Right kidney (tissue), 1 donor: ENCODE measurements around the gene FKBP8.
"Not testable (repeated sequence)": the region's sequence is repeated elsewhere in the genome, so short reads cannot be mapped to it uniquely, and the experiment has no call there.

Experiments
- DNase-seq: peaks from one replicate; pipeline ENCODE4 v3.0.0-alpha.2; 2016

The FKBP8 gene

DNA sequence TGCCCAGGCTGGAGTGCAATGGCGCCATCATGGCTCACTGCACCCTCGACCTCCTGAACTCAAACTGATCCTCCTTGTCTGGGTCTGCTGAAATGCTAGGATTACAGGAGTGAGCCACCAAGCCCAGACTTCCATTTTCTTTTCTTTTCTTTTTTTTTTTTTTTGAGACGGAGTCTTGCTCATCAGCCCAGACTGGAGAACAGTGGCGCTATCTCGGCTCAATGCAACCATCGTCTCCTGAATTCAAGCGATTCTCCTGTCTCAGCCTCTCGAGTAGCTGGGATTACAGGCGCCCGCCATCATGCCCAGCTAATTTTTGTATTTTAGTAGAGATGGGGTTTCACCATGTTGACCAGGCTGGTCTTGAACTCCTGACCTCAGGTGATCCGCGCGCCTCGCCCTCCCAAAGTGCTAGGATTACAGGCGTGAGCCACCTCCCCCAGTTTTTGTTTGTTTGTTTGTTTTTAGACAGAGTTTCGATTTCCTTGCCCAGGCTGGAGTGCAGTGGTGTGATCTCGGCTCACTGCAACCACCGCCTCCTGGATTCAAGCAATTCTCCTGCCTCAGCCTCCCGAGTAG lies 20.4 kb downstream of the FKBP8 start:
- not testable (repeated sequence) for DNase-seq

DNA sequence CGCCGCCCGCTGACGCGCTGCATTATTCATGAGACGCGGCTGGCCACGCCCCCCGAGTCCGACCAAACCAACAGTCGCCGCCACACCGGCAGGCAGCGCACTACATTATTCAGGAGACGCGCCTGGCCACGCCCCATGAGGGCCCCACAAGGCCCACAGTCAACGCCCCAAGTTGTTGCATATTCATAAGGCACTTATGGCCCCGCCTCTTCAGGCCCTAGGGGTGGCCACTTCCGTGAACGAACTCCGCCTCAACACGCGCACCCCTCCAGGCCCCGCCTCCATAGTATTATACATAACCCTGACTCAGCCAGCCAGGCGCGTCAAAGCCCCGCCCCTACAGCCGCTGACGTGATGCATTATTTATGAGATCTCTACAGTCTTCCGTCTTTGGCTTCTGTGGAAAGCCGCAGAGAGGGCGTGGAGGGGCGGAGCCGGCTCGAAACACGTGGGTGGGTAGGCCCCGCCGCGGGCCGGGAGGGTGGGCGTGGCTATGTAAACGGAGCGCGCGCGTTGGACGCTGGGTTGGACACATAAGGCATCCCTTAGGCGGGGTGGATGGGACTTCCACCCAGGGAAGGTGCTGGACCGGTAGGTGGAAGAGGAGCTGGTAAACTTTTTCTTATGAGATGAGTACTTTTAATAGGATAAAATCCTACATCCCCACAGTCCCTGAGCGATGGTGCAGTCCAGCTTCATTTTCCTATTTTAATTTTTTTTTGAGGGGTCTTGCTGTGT lies 21.1 kb downstream of the FKBP8 start:
- DNase-seq = peak; percentile 93

DNA sequence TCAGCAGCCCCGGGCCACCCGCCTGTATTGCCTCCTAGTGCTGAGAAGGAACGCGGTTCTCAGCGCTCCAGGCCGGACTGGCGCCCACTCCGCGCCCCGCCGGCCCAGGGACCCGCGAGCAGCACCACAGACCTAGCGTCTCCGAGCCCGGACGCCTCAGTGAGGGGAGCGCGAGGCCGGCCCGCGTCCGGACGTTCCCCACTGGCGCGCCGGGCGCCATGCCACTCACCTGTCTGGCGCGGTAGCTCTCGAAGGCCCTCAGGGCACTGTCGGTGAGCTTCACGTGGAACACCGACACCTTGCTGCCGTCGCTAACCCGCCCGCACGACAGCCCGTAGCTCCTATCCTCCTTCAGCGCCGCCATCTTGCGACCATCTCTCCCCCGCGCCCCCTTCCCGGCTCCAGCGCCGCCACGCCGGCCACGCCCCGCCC lies 21.7 kb downstream of the FKBP8 start, which contains the start of gene ELL:
ELL (minus strand) TSS at position 379 of the 432 bp plus-strand sequence; CDS start at position 364, 15 bp downstream.
- DNase-seq = peak; percentile 92

DNA sequence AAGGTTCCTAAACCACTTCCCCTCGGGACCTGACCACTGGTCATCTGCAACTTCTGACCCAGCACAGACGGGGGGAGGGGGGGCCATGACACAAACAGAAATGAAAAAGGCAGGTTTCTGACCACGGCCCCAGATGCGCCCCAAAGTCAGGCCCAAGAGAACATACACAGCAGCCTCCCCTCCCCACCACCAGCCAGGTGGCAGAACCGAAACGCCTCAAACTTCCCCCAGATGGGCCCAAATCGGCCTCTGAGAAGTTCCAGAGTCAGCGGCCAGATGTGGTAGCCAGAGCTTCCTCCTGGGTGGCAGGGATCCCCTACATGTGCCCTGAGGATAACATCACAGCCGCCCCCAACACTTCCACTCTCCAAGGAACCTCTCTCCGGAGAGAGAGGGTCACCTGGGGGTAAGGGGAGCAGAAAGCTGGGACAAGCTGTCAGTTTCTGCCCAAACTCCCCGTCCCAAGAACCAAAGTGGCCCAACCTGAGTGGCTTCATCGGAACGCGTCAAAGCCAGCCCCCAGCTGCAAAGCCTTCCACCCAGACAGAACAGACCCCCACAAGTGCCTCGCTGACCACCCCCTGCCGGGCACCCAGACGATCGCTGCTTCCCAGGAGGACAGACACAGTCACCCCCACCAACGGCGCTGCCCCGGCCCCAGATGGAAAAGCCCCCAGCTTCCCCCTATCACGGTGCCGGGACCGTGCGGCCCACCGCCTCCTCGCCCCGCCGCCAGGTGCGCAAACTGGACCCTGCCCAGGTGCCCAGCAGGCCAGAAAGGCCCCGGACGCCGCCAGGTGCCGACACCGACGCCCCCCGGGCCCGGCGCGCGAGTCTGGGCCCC lies 22.3 kb downstream of the FKBP8 start:
- DNase-seq = peak; percentile 65

DNA sequence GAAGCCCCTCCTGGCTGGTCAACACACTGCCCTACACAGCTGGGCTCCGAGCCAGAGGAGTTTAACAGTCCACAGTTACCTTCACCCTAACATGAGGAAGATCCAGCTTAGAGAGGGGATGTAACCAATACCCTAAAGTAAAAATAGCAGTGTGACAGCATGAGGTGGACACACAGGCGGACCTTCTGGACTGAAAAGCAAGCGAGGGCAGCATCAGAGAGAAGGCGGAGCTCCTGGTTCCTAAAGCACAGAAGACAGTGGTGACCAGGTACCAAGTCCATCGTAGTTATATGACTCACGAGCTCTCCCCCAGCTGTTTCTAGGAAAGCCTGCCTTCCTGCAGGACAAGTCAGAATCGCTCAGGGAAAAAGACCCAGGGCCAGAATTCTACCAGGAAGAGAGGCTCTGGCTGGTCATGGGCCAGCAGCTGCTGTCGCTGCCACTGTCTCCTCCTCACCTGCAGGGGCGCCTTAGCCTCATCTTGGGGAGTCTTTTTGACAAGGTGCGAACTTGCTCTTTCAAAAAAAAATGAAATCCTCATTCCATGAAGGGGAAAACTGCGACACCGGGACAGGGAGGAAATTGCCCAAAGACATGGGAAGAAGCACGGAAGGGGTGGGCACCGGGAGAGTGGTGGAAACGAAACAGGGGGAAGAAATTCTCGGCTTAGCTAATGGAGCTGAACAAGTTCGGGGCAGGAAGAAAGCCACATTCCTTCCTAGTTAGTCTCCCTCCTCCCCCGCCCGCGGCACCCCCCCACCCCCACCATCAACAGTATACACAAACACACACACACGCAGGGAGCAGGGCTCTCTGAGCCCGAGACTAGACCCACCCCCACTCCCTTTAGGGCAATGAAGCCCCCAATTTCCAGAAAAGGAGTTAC lies 23.2 kb downstream of the FKBP8 start:
- peak; percentile 79 for DNase-seq

DNA sequence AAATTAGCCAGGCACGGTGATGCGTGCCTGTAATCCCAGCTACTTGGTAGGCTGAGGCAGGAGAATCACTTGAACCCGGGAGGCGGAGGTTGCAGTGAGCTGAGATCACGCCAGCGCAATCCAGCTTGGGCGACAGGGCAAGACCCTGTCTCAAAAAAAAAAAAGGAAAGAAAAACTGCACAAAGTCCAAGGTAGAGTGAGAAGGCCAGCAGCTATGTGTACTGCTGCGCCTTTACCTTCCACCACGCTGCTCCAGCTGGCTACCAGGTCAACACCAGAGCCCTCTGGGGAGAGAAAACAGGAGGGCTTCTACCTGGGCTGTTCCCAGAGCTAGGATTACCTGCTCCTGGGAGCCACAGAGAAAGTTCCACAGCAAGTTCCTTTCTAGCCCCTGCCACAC lies 24.7 kb downstream of the FKBP8 start:
- DNase-seq = no peak

DNA sequence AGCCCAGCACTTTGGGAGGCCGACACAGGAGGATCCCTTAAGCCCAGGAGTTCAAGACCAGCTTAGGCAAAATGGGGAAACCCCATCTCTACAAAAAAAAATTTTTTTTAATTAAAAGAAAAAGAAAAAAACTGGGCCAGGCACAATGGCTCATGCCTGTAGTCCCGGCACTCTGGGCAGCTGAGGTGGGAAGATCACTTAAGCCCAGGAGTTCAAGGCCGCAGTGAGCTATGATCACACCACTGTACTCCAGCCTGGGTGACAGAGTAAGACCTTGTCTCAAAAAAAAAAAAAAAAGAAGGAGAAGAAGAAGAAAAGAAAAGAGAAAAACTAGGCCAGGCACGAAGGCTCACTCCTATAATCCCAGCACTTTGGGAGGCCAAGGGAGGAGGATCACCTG lies 25.8 kb downstream of the FKBP8 start:
- DNase-seq = no peak

DNA sequence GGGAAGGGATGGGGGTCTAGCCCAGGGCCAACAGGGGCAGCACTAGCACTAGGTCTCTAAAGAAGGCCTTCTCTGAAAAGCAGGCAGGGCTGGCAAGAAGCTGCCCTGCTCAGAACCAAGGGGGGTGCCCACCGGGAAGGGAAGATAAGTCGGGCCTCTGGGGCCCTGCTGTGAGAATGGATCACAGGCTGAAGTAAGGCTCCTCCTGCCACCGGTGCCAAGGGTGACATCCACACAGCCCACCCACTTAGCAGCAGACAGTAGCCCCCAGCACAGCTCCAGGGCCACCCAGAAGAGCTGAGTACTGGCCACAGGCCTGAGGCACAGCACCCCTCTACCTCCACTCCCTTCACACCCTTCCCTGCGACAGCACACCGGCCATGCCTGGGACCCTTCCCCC lies 27.4 kb downstream of the FKBP8 start:
- DNase-seq = no peak

DNA sequence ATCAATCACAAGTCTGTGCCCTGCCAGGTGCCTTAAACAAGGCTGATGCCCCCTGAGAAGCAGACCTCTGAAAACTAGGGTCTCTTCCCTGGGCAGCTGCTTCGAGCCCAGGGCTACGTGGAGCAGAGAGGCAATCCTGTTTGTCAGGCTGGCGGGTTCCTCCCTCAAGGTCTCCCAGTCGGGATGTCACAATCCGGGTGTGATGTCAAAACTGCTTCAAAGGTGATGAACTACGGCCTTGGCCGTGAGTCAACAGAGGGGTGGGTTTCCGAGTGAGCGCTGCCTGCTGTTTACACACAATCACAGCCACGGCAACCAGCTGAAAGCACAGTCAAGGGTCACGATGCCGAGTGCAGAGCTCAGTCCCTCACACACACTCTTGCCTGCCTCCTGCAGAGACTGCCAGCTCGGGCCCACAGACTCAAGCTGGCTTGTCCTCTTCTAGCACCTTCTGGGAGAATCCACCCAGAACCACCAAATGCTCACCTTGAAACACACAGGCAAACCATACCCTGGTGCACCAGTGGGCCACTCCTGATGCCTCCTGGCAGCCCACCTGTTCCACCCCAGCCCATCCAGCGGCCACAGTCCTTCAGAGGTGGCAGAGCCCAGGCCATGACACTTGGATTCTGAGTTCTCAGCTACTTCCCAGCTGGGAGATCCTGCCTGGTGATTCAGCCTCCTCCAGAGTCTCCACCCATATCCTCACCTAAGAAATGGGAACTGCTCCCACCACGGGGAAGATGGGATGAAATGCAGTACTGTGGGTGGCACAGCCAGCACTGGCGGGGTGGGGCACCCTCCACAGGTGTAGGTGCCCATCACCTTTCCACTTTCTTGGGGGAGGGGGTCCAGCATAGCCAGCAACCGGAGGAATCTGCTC lies 28.3 kb downstream of the FKBP8 start:
- DNase-seq = no peak

DNA sequence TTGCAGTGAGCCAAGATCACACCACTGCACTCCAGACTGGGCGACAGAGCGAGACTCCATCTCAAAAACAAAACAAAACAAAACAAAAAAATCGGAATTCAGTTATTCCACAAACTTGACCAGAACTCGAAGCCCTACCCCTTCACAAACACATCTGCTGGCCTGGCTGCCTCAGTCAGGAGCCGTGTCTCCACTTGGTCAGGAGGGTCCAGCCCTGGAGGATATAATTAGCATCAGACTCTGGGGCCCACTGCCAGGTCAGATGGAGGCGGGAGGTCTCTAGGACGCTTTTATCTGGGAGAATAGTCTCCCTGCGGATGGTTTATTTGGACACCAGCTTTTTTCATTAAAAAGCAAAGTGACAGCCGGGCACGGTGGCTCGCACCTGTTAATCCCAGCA lies 29.5 kb downstream of the FKBP8 start:
- DNase-seq = no peak

DNA sequence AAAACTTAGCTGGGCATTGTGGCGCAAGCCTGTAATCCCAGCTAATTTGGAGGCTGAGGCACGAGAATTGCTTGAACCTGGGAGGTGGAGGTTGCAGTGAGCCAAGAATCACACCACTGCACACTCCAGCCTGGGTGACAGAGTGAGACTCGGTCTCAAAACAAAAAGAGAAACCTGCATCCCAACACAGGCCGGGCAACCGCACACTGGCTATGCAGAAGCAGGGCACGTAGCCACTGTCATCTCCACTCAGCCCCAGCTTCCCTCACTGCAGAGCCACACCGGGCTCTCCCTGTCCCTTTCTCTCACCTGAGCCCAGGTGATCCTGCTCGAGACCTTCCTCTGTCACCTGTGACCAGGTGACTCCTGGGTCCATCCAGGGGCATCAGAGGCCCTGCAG lies 33.2 kb downstream of the FKBP8 start:
- no peak for DNase-seq

DNA sequence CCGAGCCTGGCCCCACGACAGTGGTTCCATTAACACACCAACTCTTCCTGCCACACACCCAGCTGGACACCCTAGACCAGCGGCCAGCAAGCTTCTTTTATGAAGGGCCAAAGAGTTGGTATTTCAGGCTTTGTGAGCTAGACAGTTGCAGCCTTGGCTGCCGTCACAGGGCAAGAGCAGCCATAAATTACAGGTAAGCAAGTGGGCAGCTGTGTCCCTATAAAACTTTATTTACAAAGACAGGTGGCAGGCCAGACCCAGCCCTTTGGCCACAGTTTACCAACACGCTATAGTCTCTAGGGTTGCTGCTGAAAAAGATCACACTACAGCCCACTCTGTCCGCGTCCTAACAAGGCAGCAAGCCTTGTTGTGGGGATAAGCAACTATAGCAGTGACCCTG lies 34.8 kb downstream of the FKBP8 start:
- DNase-seq = no peak

DNA sequence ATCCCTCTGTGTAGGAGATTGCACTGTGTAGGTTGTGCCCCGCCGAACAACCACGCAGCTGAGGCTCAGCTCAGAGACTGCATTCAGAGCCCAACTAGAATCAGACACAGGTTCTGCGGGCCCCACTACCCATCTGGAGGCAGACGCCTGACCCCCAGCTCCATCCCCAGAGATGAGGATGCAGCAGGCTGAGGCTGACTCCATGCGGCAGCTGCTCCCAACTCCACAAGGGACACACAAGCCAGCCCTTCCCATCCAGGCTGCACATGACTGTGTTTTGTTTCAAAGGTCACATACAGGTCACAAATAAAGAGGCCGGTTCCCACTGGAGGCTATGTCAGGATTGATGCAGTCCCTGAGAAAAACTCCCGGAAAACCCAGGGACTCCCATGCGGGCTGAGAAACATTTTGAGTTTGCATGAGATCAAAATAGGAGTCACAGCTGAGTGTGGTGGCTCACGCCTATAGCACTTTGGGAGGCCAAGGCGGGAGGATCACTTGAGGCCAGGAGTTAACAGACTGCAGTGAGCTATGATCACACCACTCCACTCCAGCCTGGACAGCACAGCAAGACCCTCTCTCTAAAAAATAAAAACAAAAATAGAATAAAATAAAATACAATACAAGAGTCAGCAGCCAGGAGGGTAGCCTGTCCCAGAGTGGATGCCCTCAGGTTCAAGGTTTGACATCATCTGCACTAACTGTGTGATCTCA lies 35.5 kb downstream of the FKBP8 start:
- no peak for DNase-seq

DNA sequence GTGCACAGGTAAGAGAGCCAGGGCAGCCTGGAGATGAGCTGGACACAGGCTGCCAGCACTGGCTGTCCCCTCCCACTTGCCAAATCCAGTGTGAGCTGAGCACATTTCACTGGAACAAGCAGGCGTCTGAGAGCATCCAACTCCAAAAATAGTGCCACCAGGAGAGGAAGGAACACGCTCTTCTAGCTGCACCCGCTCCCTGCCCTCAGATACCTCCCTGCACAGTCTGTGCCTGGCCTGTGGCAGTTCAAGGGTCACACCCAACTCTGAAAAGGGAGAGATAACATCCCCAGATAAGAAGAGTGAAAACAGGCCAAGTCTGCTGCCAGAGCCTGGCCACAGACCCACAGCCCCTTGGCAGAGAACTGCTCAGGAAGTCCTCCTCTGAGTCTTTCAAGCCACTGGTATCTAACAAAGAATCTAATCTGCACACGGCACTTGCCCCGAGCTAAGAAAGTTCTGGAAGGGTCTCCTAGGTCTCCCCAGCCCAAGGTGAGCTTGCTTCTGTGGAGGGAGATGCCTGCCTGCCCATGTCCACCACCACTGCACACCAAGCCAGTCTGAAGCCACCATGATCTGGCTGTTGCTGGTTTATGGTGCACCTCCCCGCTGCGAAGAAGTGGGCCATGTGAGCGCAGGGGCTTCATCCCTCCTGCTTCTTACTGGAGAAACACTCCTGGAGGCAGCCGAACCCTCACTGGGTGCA lies 36.2 kb downstream of the FKBP8 start:
- no peak for DNase-seq

DNA sequence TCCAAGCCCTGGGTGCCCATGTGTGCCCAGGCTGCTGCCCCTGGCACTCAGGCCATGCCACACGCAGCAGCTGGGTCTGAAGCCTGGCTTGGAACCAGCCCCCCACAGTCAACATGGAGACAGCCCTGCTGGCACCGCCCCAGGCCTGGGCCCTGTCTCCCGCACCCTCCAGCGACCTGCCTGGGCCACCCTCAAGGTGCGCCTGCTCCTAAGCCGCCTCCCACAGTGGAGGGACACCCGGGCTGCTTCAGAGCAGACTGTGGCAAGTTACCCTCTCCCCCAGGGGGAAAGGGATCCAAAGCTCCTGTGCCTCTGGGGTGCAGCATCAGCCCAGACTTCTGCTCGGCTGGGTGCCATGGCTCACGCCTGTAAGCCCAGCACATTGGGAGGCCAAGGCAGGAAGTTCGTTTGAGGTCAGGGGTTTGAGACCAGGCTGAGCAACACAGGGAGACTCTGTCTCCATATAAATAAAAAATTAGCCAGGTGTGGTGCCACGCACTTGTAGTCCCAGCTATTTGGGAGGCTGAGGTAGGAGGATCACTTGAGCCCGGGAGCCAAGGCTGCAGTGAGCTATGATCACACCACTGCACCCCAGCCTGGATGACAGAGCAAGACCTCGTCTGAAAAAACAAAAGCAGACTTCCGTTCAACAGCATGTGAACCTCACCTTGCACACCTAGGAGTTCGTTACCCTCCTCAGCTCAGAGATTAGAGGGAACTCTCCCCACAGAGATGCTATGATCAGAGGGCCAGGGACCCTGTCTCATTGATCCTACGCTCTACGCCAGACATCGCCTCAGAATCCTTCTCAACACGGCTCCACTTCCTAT lies 37.1 kb downstream of the FKBP8 start:
- no peak for DNase-seq

DNA sequence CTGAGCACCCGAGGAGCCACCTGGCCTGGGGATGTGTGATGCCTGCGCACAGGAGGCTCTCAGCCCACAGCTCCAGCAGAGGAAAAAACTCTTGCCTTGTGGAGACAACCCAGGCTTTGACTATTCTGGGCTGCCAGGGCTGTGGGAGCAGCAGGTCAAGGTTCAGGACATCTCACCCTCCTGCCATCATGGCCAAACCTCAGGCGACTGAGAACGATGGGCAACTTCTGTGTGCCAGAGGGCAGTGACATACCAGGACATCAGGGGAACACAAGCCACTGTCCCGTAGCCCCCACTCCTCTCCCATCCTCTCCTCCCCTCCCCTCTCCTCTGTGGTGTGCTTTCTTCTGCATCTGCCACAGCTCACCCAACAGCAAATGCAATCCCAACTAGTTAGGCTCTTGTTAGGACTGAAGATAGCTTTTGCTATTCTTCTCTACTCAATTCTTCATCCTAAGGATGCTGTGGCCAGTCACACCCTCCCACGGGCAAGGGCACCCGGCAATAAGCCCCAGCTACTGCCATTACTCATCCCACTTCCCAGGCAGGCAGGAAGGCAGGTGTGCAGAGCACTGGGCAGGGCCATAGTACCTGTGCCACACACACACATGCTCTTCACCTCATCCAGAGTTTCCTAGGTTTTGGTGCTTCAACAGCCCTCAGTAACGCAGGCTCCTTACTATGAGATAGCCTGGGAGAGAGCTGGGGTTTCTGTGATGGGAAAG lies 38.3 kb downstream of the FKBP8 start:
- no peak for DNase-seq

DNA sequence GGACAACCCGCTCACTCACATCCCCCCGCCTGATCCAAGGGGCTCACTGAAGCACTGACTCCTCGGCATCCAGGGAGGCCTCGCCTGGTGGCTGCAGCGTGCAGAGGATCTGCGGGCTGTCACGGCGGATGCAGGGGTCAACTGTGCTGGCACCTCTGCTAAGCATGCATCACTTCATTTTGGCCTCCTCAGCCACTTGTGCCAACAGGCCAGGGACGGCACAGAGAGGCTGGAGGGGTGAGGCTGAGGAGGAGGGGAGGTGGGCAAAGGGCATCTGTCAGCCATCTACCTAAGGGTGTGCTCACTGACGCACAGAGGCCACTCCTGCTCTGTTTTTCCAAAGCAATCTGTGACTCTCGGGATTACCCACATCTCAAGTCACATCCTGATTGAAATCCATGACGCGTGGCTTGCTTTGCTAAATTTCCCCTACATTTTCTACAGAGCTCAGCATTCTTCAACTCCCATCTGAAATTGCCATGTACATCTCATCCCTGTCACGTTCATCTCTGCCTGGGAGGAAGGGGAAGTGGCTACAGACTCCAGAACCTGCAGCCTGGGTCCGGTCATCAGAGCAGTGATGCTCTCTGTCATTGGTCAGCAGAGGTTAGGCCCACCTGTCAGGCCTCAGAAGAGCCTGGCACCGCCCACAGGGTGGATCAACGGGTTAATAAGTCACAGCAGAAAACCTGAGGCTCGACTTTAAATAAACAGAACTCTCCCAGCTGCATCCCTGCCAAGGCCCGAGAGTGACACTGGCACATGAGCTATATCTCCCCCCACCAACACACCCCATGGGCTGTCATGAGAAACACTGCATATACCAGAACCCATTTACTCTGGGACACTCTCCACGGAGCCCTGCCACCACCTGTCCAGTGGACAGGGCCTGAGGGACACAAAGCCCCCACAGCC lies 39.1 kb downstream of the FKBP8 start:
- peak; percentile 50 for DNase-seq
